Stimulated activated CD8-positive, alpha-beta memory T cell treated with anti-CD3 and anti-CD28 coated beads, Interleukin-12 subunit alpha, Interleukin-12 subunit beta, amount 100 ng/mL, for 24 hours (primary cell): ENCODE results near the gene GPC5.
"Not testable (repeated sequence)": the region's sequence is repeated elsewhere in the genome, so short reads cannot be mapped to it uniquely, and the experiment has no call there.

Experiments
- DNase-seq: peaks from one replicate; pipeline ENCODE4 v3.0.0-alpha.2; 2020; ENCODE audit errors: extremely low read depth

The GPC5 gene

GRCh38 chr13:92461402-92461801 is 1063.0 kb downstream of the GPC5 start:
- DNase-seq: no peak

DNA sequence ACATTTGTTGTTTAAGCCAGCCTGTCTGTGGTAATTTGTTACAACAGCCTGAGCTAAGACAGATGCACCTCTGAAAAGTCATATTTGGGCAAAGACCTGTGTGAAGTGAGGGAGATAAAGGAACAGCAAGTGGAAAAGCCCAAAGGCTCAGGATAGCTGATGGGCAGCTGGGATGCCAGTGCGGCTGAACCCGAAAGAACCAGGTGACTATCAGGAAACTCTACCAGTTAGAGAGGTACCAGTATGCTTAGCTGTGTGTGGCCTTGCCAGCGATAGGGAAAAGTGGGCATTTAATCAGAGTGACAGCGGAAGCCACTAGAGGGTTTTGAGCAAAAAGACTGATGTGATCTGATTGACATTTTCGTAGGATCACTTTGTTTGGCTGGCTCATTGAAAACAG is 1063.4 kb downstream of the GPC5 start:
- DNase-seq: no peak

DNA sequence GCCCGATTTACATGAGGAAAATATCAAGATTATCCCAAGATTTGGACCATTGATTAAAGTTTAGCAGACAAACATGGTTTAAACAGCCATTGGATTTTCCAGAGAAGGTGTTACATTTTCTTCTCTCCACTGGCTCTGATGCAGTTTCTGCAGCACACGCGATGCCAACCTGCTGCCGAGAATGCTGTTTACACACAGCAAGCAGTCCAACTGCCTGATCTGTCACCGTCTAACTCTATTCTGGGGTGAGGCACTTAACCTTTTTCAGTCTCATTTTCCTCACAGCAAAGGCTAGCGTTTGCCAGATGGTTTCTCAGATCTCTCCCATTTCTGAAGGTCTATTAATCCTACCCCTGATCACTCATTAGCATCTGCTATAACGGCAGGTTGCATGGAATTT is 1064.7 kb downstream of the GPC5 start:
- DNase-seq: no peak

GRCh38 chr13:92473765-92474475 is 1075.5 kb downstream of the GPC5 start:
- DNase-seq: no peak

DNA sequence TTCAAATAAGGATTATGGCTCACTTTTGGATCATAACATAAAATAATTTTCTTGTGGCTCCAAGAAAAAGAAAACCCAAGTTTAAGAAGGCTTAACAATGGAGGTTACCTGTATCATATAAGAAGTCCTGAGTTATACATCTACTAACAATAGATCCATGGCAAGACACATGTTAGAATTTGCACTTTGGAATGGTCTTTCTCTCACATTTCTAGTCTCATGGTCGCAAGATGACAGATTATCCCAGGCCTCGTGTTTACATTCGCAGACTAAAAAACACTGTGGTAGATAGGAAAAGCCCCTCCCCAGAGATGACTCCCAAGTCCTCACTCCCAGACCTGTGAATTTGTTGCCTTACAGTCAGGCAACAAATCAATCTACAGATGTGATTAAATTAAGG is 1082.0 kb downstream of the GPC5 start:
- no peak for DNase-seq

GRCh38 chr13:92482790-92483189 is 1084.4 kb downstream of the GPC5 start:
- not testable (repeated sequence) for DNase-seq

GRCh38 chr13:92483894-92484293 is 1085.5 kb downstream of the GPC5 start:
- DNase-seq: no peak

DNA sequence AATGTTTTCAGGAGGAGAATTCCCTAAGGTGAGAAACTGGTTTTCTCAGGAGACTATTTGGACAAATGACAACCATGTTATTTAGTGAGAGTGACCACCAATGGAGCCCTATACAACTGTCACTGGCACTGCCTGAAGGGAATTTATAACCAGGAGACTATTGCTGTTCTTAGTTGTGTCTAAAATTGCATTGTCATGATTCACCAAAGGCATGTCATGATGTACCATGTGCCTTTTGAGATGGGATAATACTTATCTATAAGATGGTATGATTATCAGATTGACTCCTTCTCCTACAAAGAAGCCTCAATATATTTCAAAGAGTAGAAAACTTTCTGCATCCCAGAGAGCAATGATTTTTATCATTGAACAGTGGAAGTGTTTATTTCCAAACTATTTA is 1088.8 kb downstream of the GPC5 start:
- no peak for DNase-seq

DNA sequence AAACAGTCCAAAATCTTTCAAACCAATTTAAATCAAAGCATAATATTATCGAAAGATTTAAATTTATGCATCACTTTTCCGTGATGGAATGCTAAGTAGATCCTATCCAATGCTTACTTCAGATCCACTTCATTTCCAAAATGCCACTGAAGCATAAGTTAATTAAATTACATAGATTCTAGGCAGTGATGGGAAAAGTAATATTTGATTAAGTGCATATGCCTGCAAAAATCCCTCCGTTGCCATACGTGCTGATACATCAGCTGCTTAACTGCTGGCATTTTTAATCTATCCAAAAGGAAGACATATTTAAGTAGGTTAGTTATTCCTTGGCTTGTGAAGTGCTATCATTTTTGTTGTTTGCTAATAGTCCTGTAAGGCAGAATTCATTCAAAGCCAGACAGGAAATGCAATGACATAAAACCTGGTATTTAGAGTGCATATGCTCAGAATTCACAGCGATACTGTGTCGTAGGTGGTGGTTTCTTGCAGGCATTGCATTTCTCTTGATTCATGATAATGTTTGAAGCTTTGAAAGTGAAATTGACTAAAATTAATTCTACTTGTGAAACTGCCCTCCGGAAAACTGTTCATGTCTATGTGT is 1089.9 kb downstream of the GPC5 start:
- no peak for DNase-seq

DNA sequence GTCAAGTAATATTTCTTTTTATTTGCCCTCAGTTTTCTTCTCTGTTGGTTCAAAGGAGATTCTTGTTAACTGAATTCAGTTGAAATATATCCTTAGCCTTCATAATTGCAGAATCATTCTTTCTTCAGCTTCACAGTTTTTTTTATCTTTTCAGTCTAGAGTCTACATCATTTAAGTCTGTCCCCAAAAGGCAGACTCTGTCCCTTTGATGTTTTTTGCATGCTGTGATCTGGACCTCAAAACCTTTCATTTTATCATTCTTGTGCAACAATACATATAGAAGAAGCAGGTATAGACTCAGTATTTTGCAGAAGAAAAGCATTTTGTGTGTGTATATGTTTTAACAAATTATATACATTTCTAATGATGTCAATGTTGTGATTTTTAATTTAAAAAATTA is 1093.4 kb downstream of the GPC5 start:
- no peak for DNase-seq

DNA sequence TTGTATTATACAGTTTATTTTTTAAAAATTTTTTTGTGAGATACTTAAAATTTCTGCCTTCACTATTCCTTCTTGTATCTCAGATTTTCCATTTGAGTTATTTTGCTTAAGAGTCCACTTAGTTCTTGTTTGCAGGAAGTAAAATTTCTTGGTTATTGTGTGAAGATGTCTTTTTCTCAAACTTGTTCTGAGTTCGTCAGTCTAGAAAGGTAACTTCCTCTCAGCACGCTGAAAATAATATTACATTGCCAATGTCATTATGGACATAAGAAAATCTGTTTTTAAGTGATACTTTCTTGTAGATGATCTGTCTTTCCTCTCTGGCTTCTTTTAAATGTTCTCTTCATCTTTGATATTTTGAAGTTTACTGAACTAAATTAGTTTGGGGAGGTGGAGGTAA is 1096.5 kb downstream of the GPC5 start:
- DNase-seq: no peak

- no peak for DNase-seq
Observed at GRCh38 chr13:92500192-92500591, 1101.8 kb downstream of the GPC5 start.

GRCh38 chr13:92510416-92510815 is 1112.0 kb downstream of the GPC5 start:
- no peak for DNase-seq

DNA sequence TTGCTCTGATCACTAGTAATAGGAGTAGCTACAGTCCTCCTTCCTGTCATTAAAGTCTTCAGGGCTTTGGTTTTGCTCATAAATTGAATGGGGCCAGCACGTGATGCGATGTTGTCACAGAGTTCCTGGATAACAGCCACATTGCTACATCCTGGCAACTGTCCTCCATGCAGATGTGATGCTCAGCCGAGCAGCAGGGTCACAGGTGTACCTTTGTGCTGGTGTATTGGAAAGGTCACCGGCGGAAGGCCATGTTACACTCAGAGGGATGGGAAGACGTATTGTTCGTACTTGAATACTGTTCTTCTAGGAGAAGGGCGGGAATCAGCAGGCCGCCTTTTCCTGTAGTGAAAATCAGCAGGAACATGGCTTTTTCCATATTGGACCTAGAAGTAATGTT is 1114.4 kb downstream of the GPC5 start:
- no peak for DNase-seq

DNA sequence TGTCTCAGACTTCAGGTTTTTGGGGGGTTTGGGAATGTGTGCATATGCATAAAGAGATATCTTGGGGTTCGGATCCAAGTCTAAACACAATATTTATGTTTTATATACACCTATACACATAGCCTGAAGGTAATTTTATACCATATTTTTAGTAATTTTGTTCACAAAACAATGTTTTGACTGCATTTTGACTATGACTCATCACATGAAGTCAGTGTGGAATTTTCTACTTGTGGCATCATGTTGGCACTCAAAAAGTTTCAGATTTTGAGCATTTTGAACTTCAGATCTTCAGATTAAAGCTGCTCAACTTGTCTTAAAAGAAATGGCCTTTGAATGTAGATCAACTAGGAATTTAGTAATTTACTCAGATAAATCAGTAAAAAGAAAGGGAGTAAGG is 1115.3 kb downstream of the GPC5 start:
- no peak for DNase-seq

DNA sequence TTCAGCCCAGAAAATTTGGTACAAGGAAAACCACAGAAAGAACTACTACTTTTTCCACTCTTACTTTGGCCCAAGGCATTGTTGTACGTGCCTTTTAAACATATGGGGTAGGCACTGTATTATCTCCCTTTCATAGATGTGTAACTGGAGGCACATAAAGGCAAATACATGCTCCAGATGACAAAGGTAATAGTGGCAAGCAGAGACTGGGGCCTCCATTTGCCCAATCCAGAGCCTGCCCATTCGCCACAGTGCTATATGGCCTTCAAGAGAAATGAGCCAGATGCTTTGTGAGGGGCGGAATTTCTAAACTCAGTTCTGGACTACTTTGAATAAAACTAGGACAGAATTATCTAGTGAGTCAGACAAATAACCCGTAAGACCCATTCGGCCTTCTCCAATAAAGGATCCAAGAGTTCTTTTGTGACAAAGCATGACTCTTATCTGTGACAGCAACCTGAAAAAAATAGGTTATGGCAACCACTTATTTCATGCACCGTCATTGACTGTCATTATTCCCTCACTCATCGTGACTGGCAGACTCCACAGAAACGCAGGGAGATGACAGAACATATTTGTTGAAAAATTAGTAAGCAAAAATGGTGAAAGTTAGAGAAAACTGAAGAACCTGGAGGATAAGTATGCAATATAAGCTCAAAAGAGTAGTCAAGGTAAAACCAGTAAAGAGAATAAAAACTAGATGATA is 1116.2 kb downstream of the GPC5 start:
- no peak for DNase-seq

DNA sequence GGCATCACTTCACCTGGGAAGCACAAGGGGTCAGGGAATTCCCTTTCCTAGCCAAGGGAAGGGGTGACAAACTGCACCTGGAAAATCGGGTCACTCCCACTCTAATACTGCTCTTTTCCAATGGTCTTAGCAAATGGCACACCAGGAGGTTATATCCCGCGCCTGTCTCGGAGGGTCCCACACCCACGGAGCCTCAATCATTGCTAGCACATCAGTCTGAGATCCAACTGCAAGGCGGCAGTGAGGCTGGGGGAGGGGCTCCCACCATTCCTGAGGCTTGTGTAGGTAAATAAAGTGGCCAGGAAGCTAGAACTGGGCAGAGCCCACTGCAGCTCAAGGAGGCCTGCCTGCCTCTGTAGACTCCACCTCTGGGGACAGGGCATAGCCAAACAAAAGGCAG is 1118.5 kb downstream of the GPC5 start:
- not testable (repeated sequence) for DNase-seq

DNA sequence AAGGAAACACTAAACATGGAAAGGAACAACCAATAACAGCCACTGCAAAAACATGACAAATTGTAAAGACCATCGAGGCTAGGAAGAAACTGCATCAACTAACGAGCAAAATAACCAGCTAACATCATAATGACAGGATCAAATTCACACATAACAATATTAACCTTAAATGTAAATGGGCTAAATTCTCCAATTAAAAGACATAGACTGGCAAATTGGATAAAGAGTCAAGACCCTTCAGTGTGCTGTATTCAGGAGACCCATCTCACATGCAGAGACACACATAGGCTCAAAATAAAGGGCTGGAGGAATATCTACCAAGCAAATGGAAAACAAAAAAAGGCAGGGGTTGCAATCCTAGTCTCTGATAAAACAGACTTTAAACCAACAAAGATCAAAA is 1120.2 kb downstream of the GPC5 start:
- not testable (repeated sequence) for DNase-seq

- DNase-seq: no peak
Observed at GRCh38 chr13:92530364-92530763, 1131.9 kb downstream of the GPC5 start.

DNA sequence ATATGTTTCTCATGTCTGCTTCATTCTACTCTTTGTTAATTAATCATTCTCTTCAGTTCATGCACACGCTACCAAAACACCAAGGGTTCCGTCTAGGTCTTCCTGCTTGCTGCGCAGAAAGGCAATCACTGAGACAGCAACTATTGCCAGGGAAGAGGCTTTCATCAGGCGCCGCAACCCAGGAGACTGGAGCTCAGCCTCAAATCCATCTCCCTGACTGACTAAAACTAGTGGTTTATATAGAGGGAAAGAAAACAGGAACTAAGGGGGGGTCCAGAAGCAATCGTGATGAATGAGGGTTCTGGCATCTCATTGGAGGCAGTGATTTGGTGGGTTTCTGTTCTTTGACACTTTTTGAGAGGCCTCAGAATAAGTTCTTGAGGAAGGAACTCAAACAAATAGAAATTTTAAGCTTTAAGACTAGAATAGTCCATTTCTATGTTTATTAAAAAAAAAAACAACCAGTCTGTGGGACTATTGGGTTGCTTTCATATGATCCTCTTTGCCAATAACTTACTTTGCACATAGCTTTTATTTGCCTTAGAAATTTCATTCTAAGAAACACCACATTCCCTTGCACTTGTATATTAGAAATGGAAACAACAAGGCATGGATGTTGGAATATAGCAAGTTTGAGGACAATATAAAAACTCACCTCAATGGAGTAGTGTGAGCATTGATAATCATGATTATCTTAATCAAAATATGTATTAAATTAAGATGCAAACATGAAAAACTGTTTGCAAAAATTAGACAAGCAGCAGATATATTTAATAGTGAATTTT is 1137.0 kb downstream of the GPC5 start:
- no peak for DNase-seq

DNA sequence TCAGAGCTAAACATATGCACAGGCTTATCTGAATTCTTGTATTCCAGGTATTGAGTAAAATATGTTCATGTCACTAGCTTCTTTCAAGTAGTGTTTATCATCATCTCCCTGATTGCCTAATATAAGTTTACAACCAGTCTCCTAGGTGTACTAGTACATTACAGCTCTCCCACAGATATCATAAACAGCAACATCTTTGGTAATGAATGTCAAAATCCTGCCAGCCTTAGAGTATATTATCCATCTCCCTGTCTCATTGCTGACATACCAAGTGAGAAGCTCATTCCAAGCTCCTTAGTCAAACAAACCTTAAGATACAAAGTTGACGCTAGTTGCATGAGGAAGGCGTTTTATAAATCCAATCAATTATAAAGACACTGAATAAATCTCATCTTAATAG is 1139.0 kb downstream of the GPC5 start:
- DNase-seq: no peak

DNA sequence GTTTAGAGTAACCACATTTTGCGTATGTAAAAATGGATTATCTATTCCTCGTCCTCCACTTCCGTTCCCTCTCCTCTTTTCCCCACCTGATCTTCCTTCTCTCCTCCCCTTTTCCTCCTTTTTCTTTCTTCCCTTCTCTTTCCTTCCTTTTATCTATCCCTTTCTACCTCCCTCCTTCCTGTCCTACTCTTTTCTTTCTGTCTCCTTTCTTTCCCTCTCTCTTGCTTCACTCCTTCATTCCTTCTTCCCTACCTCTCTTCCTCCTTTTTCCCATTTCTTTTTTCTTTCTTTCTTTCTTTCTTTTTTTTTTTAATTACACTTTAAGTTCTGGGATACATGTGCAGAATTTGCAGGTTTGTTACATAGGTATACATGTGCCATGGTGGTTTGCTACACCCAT is 1139.7 kb downstream of the GPC5 start:
- no peak for DNase-seq
